Epithelial cell of proximal tubule (primary cell): ENCODE results near the gene TSPAN4. TPM values are rescaled to one million over a fixed set of nuclear protein-coding genes. Genes with fewer than 3 reads are reported as not detected.

Experiments used
- DNase-seq: peaks from one replicate; pipeline ENCODE4 v3.0.0-alpha.2; 2011; ENCODE audit warnings: low read depth
- H3K4me3 ChIP-seq: 2 replicates; pipeline ENCODE4 v1.5.1; 2011; ENCODE audit warnings: low read depth, mild to moderate bottlenecking, low read length
- total RNA-seq: library from RNA; depleted of rRNA; stranded (reverse); fragments of >200 nt; gene quantifications from 2 replicates; pipeline ENCODE4 v1.2.3, GENCODE V29; 2015
- TF ChIP-seq, protein P1 (sequence below): conservative IDR thresholded peaks from 2 replicates; pipeline ENCODE4 v1.5.1; 2012; ENCODE audit warnings: low read depth, mild to moderate bottlenecking, low read length

Gene TSPAN4
- total RNA-seq, 1 donor from 2014 or later: 118 TPM

DNA sequence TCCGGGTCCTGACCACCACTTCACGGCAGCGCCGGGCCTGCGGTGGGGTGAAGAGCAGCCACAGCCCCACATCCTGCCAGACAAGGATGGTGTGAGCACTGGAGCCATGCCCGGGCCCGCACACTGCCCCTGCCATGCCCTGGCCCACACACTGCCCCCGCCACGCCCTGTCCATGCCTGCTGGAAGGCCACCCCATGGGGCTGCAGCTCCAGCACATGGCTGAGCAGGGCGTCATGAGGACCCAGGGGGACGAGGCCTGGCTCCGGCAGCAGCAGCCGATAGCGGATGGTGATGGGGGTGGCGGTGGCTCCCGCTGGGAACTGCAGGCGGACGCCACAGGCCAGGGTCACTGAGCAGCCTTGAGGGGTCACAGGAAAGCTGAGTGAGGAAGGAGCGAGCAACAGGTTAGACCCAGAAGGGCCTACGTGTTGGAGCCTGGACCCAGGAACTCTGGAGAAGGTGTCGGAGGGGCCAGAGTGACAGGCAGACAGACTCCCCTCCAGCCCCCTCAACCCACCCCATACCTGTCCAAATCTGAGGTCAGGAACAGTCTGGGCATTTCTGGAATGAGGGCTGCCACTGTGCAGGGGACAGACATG, 40.5 kb upstream of the TSPAN4 start:
- TF ChIP-seq, protein P1, sequence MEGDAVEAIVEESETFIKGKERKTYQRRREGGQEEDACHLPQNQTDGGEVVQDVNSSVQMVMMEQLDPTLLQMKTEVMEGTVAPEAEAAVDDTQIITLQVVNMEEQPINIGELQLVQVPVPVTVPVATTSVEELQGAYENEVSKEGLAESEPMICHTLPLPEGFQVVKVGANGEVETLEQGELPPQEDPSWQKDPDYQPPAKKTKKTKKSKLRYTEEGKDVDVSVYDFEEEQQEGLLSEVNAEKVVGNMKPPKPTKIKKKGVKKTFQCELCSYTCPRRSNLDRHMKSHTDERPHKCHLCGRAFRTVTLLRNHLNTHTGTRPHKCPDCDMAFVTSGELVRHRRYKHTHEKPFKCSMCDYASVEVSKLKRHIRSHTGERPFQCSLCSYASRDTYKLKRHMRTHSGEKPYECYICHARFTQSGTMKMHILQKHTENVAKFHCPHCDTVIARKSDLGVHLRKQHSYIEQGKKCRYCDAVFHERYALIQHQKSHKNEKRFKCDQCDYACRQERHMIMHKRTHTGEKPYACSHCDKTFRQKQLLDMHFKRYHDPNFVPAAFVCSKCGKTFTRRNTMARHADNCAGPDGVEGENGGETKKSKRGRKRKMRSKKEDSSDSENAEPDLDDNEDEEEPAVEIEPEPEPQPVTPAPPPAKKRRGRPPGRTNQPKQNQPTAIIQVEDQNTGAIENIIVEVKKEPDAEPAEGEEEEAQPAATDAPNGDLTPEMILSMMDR: no peak
- no peak overlapping the region for H3K4me3 ChIP-seq
- DNase-seq: no peak

DNA sequence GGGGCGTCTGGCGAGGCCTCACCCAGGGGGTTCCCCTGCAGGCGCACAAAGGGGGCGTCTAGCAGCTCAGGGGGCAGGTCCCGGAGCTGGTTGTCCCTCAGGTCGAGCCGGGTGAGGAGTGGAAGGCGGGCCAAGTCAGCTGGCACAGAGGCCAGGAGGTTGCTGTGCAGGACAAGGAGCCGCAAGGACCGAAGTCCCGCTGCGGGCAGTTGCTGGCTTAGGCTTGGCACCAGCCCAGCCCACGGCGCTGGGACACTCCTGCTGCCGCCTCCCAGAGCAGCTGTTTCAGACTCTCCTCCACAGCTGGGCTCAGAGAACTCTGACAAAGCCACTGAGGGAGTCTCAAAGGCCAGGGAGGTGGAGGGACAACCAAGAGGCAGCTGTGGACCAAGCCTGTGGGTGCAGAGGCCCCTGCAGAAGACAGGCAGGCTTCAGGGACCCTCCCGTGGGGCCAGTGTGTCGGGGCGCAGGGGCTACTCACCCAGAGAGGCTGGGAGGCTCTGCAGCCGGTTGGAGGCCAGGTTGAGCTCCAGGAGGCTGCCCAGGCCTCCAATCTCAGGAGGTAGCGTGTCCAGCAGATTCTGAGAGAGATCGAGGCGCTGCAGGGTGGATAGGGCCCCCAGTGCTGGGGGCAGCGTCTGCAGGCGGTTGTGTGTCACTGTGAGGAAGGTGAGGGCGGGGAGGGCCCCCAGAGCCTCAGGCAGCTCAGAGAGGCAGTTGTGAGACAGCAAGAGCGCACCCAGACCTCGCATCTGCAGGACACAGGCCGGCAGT, 39.8 kb upstream of the TSPAN4 start:
- TF ChIP-seq, protein P1: no peak
- H3K4me3 ChIP-seq: no peak overlapping the region

DNA sequence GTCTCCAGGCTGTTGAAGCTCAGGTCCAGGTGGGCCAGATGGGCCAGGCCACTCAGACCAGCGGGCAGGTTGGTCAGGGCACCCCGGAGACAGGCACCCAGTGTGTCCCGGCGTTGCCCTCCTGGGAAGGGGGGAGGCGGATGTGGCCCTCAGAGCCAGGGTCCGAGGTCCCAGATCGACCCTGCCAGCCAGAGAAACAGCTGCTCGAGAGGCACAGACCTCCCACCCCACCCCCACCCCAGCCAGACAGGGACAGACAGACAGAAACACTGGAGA, 39.2 kb upstream of the TSPAN4 start:
- TF ChIP-seq, protein P1: no peak
- H3K4me3 ChIP-seq: no peak overlapping the region
- no peak for DNase-seq

More for the DNA sequence above, 39.8 kb upstream of the TSPAN4 start:
- no peak for DNase-seq

DNA sequence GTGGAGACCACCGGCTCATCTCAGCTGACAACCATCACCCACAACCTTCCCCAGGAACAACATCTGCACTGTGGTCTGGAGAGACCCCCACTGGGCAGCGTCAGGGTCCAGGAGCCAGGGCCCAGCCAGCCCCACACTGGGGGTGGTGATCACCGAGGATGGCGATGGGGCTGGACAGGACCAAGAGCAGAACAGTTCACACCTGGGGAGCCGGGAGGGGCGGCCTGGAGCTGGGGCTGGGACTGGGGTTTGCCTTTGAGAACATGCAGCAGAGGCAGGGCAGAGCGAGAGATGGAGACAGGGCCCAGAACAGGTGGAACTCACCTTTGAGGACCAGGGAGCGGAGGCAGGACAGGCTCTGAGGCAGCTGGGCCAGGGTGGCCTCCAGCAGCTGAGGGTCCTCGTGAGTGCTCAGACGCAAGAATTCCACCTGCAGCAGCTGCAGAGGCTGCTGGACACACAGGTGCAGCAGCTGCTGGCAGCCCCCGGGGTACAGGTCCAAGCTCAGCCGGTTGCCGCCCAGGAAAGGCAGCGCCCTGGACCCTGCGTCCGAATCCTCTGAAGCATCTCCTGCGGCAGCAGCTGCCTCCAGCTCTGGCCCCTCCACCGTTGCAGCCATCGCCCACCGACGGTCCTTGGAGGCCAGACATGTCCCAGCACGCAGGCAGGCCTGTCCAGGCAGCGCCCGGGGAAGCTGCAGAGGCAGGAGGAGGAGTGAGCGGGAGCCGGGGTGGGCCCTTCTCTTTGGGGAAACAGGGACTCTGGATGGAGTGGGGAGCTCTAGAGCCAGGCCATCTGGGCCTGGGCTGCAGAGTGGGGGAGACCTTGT, 38.7 kb upstream of the TSPAN4 start:
- no peak for DNase-seq
- TF ChIP-seq, protein P1: no peak
- peak overlapping the region; percentile 70 for H3K4me3 ChIP-seq

DNA sequence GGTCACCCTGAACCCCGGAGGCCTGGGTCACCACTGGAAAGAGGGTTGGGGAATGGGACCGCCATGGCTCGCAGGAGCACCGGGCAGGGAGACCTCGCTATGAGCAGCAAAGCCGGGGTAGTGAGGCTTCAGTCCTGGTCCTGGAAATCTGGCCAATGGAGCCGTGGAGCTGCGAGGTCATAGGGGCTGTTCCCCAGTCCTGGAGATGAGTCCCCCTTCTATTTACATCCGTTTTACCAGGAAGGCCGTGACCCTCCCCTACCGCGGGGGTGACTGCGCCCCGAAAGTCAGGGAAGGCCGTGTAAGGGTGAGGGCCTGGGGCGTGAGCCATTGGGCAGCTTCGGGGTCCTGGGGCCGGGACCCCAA, 38.1 kb upstream of the TSPAN4 start:
- TF ChIP-seq, protein P1: no peak
- no peak for DNase-seq

DNA sequence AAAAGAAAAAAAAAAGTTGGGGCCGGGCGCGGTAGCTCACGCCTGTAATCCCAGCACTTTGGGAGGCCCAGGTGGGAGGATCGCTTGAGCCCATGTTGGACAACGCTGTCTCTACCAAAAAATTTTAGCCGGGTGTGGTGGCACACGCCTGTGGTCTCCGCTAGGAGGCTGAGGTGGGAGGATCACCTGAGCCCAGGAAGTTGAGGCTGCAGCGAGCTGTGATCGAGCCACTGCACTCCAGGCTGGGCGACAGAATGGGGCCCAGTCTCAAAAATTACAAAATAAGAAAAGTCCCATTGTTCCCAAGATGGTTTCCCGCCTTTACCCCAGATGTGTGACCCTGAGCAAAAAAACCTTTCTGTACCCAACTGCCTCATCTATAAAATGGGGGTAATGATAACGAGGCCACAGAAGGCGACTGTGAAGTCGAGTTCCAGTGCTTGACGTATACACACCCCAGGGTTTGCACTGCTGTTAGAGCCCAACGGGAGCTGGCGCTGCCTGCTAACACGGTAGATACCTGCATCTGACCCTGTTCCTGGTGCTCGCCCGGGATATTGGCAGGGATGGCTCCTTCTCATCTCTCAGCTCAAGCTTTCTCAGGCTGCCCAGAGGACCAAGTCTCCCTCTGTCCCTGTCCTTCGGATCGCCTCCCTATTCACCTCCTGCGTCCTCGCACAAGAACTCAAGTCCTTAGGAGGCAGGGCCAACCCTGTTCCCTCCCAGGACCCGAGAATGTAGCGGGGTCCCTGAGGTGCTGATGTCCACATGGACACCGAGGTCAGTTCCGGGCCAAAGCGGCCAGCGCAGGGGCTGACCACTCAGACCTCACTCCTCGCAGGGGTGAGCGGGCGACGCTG, 34.0 kb upstream of the TSPAN4 start:
- DNase-seq: no peak
- H3K4me3 ChIP-seq: peak overlapping the region; percentile 96
- TF ChIP-seq, protein P1: no peak

More for the DNA sequence above, 38.1 kb upstream of the TSPAN4 start:
- peak overlapping the region; percentile 70 for H3K4me3 ChIP-seq
